GM21576 (cell line): ENCODE measurements around the gene ANO2.
"Not testable (repeated sequence)": the region's sequence is repeated elsewhere in the genome, so short reads cannot be mapped to it uniquely, and the experiment has no call there.

Experiments
- ATAC-seq: cut with Tn5 transposase; IDR thresholded peaks from one replicate; pipeline ENCODE4 v1.9.1; 2021; ENCODE audit warnings: mild to moderate bottlenecking, moderate library complexity; ENCODE audit not compliant: unreplicated experiment

The ANO2 gene

DNA sequence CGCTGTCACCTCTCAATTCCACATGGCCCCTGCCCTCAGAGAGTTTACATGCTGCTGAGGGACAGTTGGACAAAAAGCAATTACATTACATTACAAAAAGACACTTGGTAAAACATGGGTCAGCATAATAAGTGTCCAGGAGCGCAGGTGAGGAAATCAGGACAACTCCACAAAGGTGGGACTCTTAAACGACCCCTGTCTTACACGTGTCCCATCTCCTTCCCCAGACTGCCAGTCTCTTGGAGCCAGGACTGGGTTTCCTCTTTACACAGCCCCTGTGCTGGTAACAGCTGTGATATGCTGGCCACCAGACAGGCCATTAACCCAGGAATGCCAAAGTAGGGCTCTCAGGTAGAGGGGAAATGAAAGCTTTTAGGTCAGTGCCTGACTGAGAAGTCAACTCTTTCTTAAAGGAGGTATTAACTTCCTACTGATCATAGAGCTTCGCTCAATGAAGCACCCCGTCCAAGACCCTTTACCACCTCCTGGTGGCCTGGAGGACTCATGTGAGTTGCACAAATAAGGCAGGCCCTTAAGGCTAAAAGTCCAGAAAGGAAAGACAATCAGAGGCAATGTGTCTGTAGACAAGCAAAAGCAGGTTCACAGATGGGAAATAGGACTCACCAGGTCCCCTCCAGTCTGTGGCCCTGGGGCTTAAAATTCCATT, 55.5 kb downstream of the ANO2 start:
- ATAC-seq: no peak

DNA sequence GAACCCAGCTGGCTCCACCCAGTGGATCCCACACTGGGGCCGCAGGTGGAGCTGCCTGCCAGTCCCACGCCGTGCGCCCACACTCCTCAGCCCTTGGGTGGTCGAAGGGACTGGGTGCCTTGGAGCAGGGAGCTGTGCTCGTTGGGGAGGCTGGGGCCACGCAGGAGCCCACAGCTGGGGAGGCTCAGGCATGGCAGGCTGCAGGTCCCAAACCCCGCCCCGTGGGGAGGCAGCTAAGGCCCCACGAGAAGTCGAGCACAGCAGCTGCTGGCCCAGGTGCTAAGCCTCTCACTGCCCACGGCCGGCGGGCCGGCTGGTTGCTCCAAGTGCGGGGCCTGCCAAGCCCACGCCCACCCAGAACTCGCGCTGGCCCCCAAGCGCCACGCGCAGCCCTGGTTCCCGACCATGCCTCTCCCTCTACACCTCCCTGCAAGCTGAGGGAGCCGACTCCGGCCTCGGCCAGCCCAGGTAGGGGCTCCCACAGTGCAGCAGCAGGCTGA, 56.2 kb downstream of the ANO2 start:
- no peak for ATAC-seq

DNA sequence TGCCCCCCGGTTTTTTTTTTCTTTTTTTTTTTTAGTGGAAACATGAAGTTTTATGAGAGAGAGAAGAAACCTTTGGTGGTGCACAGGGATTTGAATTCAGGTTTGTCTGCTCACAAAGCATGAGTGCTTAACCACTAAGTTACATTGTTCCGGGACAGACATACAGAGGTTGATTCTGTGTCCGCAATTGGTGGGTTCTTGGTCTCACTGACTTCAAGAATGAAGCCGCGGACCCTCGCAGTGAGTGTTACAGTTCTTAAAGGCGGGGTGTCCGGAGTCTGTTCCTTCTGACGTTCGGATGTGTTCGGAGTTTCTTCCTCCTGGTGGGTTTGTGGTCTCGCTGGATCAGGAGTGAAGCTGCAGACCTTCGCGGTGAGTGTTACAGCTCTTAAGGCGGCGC, 57.2 kb downstream of the ANO2 start:
- ATAC-seq: not testable (repeated sequence)

DNA sequence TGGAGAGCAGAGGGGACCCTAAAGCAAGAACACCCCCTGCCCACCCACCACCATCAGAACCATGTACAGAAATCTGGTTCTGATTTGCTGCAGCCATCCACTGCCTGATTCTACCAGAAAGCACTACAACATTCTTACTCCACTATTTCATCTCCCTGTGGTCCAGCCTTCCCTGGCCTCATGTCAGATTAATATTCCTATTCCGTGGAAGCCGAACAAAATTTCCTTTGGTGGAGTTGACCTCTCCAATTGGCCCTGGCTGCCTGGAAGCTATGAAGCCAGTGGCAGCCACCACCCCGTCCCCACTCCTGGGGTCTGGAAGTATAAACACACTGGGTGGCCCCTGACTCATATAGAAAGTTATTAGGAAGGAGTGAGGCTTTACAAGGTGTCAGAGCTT, 60.2 kb downstream of the ANO2 start:
- no peak for ATAC-seq

DNA sequence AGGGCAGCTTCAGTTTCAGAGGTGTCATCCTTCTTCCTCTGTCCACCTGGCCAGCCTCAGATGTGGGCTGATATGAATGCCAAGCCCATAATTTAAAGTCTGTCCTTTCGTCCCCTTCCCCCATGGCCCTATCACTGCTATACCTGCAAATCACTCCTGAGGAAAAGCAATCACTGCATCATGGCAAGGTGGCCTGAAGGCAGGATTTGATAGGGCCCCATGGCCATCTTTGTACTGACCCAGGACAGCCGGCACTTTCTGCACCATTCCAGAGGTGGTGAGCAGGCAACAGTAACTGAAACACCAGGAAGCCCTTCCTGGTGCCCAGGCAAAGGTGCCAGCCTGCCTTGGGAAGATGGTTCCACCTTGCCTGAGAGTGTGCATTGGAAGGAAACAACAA, 60.8 kb downstream of the ANO2 start:
- no peak for ATAC-seq

DNA sequence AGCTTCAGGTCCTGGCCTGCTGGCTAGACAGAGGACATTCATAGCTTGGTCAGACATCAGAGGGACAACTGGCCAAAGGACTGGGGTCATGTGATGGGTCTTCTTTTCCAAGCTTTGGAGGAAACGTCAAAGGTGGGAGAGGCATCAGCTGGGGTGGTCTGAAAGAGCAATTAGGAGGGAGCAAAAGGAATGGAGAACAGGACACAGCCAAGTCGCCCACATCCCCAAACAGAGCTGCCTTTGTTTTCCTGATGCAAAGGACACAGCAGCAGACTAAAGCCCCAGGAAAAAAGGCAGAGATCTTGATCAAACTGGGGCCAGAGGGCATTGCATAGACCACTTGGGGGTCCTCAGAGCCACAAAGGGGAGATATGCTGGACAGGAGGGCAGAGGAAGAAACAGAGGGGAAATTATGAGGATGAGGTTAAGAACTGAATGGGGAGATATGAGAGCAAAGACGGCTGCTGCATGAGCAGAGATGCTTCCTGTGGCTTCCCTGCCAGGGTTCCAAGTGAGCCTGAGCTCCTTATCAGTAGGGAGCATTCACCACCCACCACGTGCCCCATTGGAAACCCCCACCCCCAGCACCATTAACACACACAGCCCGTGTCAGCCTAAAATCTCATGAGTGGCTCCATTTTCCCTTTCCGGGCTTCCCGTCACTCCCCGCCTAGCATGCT, 62.4 kb downstream of the ANO2 start:
- no peak for ATAC-seq

DNA sequence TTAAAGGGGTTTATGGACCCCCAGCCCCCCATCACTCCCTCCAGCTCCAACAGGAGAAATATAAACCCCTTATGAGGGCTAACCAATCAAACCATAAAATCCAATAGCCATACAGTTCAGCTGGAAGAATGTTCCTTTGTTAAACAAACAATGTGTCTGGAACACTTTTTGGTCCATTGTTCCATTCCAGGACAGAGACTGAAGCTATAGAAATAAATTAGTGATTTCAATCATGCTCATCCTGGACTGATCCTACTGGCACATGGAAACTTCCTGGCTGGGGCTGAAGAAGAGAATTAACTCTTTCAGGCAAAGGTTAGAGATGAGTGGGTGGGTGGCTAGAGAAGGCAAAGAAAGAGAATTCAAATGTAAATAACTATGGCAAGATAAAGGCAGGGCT, 63.4 kb downstream of the ANO2 start:
- ATAC-seq: no peak

DNA sequence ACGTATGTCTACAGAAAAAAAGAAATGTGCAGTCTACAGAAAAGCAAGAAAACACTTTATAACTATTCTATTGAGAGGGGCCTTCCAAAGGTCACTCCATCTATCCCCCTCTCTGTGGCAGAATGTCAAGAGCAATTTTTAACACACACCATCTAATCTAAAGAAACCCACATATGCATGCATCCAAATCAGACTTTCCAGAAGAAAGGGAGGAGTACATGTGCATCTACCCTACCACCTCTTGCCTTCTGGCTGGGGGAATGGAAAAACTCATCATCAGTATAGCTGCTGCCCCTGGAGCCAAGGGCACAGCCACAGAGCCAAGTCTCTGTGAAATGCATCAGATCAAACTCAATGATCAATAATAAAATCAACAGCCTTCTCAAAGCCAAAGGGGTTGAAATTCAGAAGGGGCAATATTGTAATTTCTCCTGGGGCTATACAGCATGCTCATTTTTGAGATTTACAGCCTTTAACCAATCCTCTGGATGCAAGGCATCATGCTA, 63.9 kb downstream of the ANO2 start:
- ATAC-seq: no peak

DNA sequence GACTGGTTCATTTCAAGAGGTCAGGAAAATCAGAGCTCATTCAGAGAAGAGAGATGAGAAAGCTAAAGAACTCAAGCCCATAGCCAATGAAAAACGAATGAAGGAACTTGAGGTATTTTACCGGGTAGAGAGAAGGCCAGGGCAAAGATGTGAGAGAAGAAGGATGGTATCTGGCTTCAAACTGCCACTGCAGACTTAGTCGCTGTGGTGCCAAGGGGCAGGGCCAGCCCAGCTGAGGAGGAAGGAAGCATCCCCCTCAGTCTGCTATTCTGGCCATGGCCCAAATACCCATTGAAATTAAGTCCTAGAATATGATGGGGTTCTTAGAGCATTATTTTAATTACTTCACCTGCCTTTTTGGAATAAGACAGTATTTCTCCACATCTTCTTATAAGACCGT, 69.2 kb downstream of the ANO2 start:
- ATAC-seq: no peak

DNA sequence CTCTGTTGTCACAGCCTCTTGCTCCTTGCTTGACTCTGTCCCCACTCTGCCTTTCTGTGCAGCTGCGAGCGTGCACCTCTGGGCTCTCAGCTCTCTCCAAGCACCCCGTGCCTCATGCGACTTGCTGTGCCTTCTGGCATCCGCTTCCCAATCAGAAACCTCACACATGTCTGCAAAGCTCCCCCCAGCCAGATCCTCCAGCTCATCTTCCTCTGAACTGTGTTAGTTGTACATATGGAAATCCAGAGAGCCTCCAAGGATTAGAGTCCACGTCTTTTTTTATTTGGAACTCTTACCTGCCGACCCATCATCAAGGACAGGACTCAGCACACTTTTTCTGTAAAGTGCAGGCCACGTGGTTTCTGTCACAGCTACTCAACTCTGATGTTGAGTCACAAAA, 70.5 kb downstream of the ANO2 start:
- ATAC-seq: no peak

DNA sequence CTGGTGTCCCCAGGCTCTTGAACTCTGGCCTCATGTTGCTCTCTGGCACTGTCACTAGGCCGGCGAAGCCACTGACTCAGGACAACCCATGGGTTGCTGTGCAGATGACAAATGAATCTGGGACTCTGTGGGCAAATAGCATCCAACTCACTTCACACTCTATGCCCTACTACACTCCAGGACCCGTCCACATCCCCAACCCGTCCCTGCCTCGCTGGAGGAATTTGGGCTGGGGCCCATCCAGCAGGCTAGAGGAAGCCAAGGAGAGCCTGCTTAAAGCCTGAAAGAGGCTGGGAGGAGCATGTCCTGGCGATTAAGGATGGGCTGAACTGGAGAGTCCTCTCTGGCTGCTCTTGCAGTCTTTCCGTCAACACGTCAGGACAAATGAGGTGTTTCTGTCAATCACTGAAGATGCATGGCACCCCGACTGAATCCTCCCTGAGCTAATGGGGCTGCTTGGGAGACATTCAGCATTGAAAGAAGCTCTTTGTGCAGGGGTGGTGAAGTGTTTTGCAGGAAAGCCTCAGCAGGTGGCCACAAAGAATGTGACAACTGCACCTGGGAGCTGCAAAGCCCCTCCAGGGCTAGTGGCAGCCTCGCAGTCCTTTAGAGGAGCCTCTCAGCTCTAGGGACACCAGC, 71.7 kb downstream of the ANO2 start:
- no peak for ATAC-seq

DNA sequence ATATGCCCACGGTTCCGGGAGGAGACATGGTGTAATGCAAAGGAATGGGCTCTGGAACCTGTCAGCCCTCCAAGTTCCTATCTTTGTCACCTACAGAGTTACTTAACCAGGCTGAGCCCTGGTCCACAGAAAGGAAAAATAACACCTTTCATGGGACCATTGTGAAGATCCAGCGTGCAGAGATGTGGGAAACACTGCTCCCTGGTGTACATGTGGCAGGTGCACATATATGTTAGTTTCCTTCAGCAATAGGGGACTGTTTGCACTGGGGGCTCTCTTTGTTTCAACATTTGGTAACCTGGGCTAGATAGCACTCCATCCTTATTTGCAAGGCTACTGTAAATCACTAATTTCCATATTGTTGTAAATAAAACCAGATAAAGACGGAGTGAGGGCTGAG, 72.3 kb downstream of the ANO2 start:
- ATAC-seq: no peak

DNA sequence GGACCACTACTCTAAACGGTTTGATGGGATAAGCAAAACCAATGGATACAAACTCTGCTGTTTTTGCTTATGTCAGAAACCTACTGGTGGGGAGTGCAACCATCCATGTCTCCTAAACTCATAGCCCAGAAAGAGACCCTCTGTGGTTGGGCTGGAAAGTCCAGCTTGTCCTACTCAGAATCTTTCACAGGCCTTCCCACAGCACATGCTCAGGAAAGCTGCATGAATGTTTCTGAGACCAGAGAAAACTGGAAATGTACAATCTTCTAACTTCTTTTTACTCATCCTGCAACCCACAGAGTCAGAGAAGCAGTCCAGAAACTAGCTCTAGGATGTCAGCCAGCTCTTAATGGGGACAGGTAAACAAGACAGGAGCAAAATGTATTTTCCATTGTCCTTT, 73.3 kb downstream of the ANO2 start:
- no peak for ATAC-seq

DNA sequence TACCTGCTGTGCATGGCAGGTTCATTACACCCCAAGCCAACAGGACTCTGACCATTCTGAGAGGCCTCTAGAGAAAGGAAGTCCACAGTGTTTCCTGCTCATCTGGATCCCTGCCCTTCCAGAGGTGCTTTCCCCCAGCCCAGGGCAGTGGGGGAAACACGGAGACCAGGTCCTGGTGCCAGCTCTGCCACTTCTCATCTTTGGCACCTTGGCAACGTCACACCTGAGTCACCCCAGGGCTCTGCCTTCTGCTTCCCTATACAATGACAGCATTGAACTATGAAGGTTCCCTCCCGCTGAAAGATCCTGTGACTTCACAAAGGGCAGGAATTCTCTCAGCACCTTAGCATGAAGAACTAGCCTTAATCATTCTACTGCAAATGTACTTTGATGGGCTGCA, 74.9 kb downstream of the ANO2 start:
- ATAC-seq: no peak

DNA sequence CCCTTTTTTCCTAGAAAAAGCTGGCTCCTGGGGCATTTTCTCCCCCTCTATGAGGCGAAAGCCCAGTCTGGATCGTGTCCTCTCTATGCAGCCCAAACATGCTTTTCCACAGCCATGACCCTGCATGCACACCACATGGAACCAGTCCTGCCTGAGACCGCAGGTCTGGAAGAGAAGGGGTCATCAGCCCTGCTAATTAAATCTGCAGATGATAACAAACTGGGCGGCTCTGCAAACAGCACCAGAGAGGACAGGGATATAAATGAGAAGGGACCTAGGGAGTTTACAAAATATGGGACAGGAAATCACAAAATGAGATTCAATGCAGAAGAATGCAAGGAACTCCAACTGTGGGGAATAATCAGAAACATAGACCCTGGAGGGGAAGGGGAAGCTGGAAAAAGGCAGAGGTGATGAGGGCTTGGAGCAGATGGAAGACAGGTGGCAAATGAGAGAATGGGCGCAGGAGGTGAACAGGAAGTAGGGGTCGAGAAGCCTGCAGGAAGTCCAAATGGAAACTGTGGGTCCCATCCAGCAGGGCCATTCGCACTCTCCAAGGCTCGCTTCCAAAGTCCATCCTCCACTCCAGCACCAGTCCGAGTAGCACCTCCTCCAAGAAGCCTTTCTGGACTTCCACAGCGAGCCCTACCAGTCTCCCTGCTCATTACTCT, 76.3 kb downstream of the ANO2 start:
- ATAC-seq: no peak

DNA sequence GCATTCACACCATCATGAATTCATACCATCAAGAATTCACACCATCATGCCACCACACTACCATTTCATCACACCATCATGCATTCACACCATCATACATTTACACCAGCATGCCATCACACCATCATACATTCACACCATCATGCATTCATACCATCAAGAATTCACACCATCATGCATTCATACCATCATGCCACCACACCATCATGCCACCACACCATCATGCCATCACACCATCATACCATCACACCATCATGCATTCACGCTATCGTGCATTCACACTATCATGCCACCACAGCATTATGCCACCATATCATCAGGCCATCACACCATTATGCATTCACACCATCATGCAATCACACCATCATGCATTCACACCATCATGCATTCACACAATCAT, 79.7 kb downstream of the ANO2 start:
- ATAC-seq: no peak

DNA sequence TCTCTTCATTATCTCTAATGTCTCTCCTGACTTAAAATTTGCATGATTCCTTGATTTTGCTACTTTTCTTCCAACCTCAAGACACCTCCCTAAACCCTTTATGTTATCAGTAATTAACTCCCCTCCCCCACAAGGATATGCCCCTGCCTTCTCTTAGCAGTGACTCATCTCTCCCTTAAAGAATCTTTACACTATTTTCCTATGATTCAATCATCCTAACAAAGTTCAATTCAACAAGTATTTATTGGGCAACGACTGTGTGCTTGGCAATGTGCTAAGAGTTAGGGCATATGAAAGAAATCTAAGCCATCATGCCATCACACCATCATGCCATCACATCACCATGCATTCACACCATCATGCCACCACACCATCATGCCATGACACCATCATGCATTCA, 80.1 kb downstream of the ANO2 start:
- no peak for ATAC-seq

DNA sequence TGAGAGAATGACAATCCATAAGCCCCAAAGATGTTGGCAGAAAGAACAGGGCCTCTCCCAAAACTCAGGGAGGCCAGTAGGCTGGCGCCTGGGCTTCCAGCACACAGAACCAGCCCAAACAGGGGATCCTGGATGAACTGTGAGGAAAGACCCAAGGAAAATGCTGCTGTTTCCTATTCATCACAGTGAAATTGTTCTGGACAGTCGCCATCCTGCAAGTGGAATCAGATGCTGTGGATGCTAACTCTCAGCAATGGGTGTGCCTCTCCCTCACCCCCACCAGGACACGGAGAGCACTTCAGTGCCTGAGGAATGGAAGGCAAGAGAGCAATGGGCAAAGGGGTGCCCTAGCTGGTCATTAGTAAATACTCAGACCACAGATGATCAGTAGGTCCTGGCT, 80.8 kb downstream of the ANO2 start:
- no peak for ATAC-seq

DNA sequence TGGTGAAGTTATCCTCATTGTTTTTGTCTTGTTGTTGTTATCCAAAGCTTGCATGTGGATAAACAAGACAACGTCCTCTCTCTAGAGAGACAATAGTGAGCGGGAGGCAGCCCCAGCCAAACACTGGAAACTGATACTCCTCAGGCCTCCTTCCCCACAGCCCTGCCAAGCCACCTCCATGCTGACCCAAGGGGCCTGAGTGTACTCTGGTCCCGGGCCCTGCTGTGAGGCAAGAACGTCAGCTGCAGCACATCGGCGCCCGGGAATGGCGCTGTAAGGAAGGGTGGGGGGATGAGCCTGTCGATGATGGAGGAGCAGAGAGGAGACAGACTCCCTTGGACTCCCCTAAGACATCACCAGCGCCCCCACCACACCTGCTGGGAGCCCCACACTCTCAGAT, 83.6 kb downstream of the ANO2 start:
- ATAC-seq: no peak

DNA sequence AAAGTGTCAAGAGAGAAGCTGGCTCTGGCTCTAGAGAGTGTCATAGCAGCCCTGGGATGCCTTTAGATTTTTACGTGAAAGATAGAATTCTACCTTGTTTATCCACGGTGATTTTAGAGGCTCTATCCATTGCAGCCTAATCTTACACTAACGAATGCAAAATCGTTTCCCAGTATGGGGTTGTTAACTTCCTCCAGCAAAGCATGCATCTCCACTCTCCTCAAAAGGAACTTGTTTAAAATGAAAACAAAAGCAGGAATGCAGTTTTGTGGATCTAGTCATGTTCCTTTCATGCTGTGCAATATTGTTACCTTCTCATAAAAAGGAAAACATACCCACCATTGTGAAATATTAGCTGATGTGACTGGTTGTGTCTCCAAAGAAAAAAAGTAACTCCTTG, 88.4 kb downstream of the ANO2 start:
- ATAC-seq: no peak

DNA sequence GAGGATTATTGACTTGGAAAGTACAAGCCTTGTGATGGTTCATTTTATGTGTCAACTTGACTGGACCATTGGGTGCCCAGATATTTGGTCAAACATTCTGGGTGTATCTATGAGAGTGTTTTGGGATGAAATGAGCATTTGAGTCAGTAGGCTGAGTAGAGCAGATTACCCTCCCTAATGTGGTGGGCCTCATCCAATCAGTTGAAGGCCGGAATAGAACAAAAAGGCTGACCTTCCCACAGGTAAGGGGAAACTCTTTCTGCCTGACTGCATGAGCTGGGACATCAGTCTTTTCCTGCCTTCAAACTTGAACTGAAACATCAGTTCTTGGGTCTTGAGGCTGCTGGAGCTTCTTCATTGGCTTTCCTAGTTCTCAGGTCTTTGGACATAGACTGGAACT, 98.1 kb downstream of the ANO2 start:
- ATAC-seq: no peak

DNA sequence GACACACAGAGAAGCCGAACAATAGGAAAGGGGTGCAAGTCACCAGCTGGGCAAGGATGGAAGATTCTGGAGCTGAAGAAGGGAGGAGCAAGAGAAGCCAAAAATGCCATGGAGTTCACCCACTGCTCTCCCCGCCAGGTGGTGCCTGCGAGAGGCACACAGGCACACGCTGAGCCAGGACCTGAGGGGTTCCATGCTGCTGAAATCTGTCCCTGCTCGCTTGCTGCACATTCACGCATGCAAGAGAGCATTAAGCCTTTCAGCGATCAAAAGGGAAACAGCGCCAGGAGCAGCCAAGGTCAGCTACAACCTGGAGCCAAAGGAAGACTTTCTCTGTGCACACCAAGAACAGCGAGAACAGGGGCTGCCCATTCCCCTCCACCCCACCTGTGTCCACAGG, 104.1 kb downstream of the ANO2 start:
- no peak for ATAC-seq
